Effector memory CD4-positive, alpha-beta T cell (primary cell): ENCODE data around the gene CDC14B.

ENCODE experiments used
- DNase-seq, 3 donors: peaks; one replicate each; pipeline ENCODE4 v3.0.0-alpha.2; 2020
- H3K27ac ChIP-seq: 2 replicates; pipeline ENCODE4 v1.7.0; 2013; ENCODE audit warnings: mild to moderate bottlenecking, low read length, moderate library complexity; ENCODE audit not compliant: insufficient read depth, poor library complexity, severe bottlenecking
- H3K27me3 ChIP-seq: replicated peaks from 2 replicates; pipeline ENCODE4 v1.7.0; 2013; ENCODE audit warnings: mild to moderate bottlenecking, low read length; ENCODE audit not compliant: insufficient read depth, control insufficient read depth, poor library complexity, severe bottlenecking
- H3K36me3 ChIP-seq: 2 replicates; pipeline ENCODE4 v1.7.0; 2013; ENCODE audit warnings: mild to moderate bottlenecking, low read length, moderate library complexity; ENCODE audit not compliant: control insufficient read depth, insufficient read depth
- H3K4me1 ChIP-seq: 2 replicates; pipeline ENCODE4 v1.7.0; 2013; ENCODE audit warnings: low read length, mild to moderate bottlenecking; ENCODE audit not compliant: control insufficient read depth, insufficient read depth, poor library complexity, severe bottlenecking
- H3K4me3 ChIP-seq: 2 replicates; pipeline ENCODE4 v1.7.0; 2013; ENCODE audit warnings: low read length, low read depth, mild to moderate bottlenecking; ENCODE audit not compliant: insufficient read depth, poor library complexity, severe bottlenecking
- H3K9me3 ChIP-seq: 2 replicates; pipeline ENCODE4 v1.7.0; 2013; ENCODE audit warnings: mild to moderate bottlenecking, low read length, moderate library complexity; ENCODE audit not compliant: control insufficient read depth

Gene CDC14B

GRCh38 chr9:96476591-96476990, 143.1 kb downstream of the CDC14B start:
- no peak overlapping the region for H3K27ac ChIP-seq
- no peaks in the 10 kb centered on the region for H3K9me3 ChIP-seq
- no peaks in the 10 kb centered on the region for H3K4me1 ChIP-seq
- no peak overlapping the region for H3K4me3 ChIP-seq
- no peak for DNase-seq
- H3K27me3 ChIP-seq = no peaks in the 10 kb centered on the region
- H3K36me3 ChIP-seq = peaks cover 19% of the 10 kb centered on the region

- Histone ChIP-seq H3K9me3 (no peaks in the 10 kb centered on the region), H3K36me3 (peaks cover 25% of the 10 kb centered on the region), H3K4me1 (no peaks in the 10 kb centered on the region), H3K27me3 (no peaks in the 10 kb centered on the region), H3K27ac (no peak overlapping the region), H3K4me3 (no peak overlapping the region)
- no peak for DNase-seq
Measured at GRCh38 chr9:96476013-96476412, 143.6 kb downstream of the CDC14B start.

GRCh38 chr9:96467784-96468183, 151.9 kb downstream of the CDC14B start:
- Histone ChIP-seq H3K36me3 (peaks cover 29% of the 10 kb centered on the region), H3K9me3 (no peaks in the 10 kb centered on the region), H3K4me3 (no peak overlapping the region), H3K4me1 (no peaks in the 10 kb centered on the region), H3K27ac (no peak overlapping the region), H3K27me3 (no peaks in the 10 kb centered on the region)
- no peak for DNase-seq

GRCh38 chr9:96464426-96464825, 155.2 kb downstream of the CDC14B start:
- H3K9me3 ChIP-seq = no peaks in the 10 kb centered on the region
- H3K4me1 ChIP-seq = no peaks in the 10 kb centered on the region
- no peak for DNase-seq
- H3K27me3 ChIP-seq = no peaks in the 10 kb centered on the region
- H3K36me3 ChIP-seq = peaks cover 17% of the 10 kb centered on the region
- no peak overlapping the region for H3K4me3 ChIP-seq
- H3K27ac ChIP-seq = no peak overlapping the region

- no peak overlapping the region for H3K27ac ChIP-seq
Measured at GRCh38 chr9:96462541-96462940, 157.1 kb downstream of the CDC14B start.

GRCh38 chr9:96461336-96461735, 158.3 kb downstream of the CDC14B start:
- H3K27ac ChIP-seq = no peak overlapping the region
- no peak overlapping the region for H3K4me3 ChIP-seq
- H3K4me1 ChIP-seq = no peaks in the 10 kb centered on the region

More at GRCh38 chr9:96462541-96462940, 157.1 kb downstream of the CDC14B start:
- Histone ChIP-seq H3K9me3 (no peaks in the 10 kb centered on the region), H3K4me1 (no peaks in the 10 kb centered on the region), H3K27me3 (no peaks in the 10 kb centered on the region), H3K36me3 (peaks cover 14% of the 10 kb centered on the region), H3K4me3 (no peak overlapping the region)
- DNase-seq = no peak

GRCh38 chr9:96460882-96461281, 158.8 kb downstream of the CDC14B start:
- peaks cover 14% of the 10 kb centered on the region for H3K36me3 ChIP-seq
- DNase-seq = no peak
- no peaks in the 10 kb centered on the region for H3K4me1 ChIP-seq
- H3K9me3 ChIP-seq = no peaks in the 10 kb centered on the region
- H3K27ac ChIP-seq = no peak overlapping the region
- no peaks in the 10 kb centered on the region for H3K27me3 ChIP-seq
- no peak overlapping the region for H3K4me3 ChIP-seq

More at GRCh38 chr9:96461336-96461735, 158.3 kb downstream of the CDC14B start:
- Histone ChIP-seq H3K36me3 (peaks cover 14% of the 10 kb centered on the region), H3K9me3 (no peaks in the 10 kb centered on the region), H3K27me3 (no peaks in the 10 kb centered on the region)
- DNase-seq = no peak

- Histone ChIP-seq H3K4me3 (no peak overlapping the region), H3K27ac (no peak overlapping the region), H3K9me3 (no peaks in the 10 kb centered on the region), H3K27me3 (no peaks in the 10 kb centered on the region), H3K36me3 (peaks cover 11% of the 10 kb centered on the region), H3K4me1 (no peaks in the 10 kb centered on the region)
- no peak for DNase-seq
Measured at GRCh38 chr9:96460470-96460869, 159.2 kb downstream of the CDC14B start.

- Histone ChIP-seq H3K36me3 (peaks cover 9% of the 10 kb centered on the region), H3K4me3 (no peak overlapping the region), H3K27me3 (no peaks in the 10 kb centered on the region), H3K27ac (no peak overlapping the region), H3K4me1 (no peaks in the 10 kb centered on the region), H3K9me3 (no peaks in the 10 kb centered on the region)
- DNase-seq = no peak
Measured at GRCh38 chr9:96459268-96460007, 160.2 kb downstream of the CDC14B start.

GRCh38 chr9:96458226-96458625, 161.4 kb downstream of the CDC14B start:
- peaks cover 4% of the 10 kb centered on the region for H3K4me1 ChIP-seq
- no peak overlapping the region for H3K4me3 ChIP-seq
- no peak for DNase-seq
- no peaks in the 10 kb centered on the region for H3K27me3 ChIP-seq
- peaks cover 9% of the 10 kb centered on the region for H3K36me3 ChIP-seq
- no peak overlapping the region for H3K27ac ChIP-seq
- H3K9me3 ChIP-seq = no peaks in the 10 kb centered on the region
